GM18505 (cell line): ENCODE measurements around the gene JUNB.

Experiments used
- ATAC-seq: cut with Tn5 transposase; IDR thresholded peaks from one replicate; pipeline ENCODE4 v1.9.1; 2021; ENCODE audit not compliant: unreplicated experiment
- POLR2A ChIP-seq: IDR thresholded peaks from 4 replicates; pipeline ENCODE4 v1.6.1; 2011; ENCODE audit warnings: borderline replicate concordance; ENCODE audit not compliant: insufficient read depth, insufficient read length; ENCODE audit errors: extremely low read depth

The JUNB gene

DNA sequence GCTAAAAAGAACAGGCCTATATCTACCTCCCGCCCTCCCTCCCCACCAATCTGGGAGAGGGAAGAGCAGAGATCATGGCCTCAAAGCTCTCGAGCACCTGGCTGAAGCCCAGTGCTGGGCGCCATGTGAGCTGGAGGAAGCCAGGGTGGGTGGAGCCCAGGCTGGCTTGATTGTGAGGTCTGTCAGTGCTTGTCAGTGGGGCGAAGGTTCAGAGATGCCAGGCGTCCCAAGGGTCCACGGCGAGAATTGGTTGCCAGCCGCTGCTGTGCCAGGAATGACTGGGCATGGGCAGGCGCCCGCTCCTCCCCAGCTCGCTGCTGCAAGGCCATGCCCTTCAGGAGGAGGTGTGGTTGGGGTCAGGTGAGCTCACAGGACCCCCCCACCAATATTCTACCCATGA, 28.2 kb upstream of the JUNB start:
- TF ChIP-seq POLR2A, result no peak
- no peak for ATAC-seq

GRCh38 chr19:12764698-12765097, 26.6 kb upstream of the JUNB start:
- ATAC-seq, result no peak
- no peak for TF ChIP-seq POLR2A

DNA sequence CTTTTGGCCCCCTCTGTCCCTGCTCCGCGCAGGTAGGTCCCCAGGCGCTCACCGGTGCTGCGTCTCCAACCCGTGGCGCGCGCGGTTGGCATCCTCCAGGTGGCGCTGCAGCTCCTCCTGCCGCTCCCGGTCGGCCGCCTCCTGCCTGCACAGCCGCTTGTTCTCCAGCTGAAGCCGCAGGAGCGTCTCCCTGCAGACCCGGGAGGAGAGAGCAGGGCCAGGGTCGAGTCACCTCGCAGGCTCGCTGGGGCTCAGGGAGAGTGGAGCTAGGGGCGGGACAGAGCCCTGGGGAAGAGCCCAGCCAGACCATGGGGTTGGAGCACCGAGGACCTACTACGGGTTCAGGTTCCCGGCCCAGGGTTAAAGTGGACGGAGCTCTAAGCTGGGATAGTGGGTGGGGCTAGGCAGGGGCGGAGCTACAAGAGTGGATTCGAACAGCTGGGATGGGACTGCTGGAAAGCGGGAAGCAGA, 25.2 kb upstream of the JUNB start:
- TF ChIP-seq POLR2A, result no peak
- ATAC-seq, result no peak

DNA sequence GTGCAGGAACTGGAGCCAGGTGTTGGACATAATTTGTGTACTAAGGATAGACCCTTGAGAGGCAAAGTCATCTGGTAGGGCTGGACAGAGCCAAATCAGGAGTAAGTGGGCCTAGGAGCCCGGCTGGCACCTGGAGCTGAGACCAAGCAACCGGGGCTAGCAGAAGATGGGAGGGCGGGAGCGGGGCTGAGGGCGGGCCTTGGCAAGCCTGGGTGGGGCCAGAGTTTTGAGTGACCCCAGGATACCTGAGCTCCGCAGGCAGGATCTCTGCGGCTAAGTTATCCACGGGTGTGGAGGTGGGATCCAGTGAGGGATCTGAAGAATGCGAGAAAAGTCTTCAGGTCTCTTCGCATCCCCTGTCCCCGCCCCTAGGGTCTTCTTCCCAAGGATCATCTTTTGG, 24.1 kb upstream of the JUNB start:
- TF ChIP-seq POLR2A, result no peak
- ATAC-seq, result no peak

DNA sequence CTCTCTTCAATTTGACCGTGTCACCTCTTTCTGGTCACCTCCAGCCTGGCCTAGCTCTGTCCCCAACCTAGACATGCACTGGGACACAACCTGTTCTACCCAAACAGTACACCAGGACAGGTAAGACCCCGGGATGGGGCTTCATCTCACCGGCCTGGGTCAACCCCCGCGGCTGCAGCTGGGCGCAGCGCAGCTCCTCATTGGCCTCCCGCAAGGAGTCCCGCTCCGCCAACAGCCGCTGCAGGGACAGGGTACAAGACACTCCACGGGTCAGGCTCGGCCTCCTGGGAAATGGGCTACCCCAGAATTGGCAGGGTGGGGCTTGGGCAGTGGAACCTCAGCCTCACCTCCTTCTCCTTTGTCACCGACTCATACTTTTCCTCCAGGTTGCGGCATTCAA, 23.6 kb upstream of the JUNB start:
- ATAC-seq, result no peak
- TF ChIP-seq POLR2A, result no peak

DNA sequence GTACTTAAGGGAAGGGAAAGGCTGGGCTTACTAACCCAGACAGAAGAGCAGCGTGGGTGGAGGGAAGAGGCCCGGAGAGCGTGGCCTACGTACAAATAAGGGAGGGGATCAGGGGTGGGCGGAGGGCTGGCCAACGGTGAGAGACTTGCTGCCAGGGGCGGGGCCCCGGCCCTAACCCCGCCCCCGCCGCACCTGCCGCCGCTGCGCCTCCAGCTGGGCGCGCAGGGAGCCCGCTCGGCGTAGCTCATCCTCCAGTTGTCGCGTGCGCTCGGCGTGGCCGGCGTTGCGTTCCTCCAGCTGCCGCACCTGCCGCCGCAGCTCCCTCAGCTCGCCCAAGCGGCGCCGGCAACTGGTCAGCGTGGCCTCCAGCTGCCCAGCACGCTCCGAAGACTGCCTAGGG, 21.6 kb upstream of the JUNB start:
- no peak for ATAC-seq
- TF ChIP-seq POLR2A, result no peak

DNA sequence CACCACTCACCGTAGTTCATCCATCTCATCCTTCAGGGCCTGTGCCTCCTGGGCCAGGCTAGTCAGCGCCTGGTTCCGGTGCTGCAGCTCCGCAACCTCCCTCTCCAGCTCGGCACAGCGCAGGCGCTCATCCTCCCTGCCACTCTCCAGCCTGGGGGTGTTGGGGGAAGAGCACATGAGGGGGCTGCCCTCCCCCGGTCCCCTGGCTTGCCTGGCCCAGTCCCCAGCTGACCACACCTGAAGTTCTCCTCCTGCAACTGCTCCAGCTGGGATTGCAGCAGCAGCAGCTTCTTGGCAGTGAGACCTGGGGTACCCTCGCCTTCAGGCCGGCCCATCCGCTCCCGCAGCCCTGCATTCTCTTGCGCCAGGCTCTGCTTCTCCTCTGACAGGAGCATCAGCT, 20.4 kb upstream of the JUNB start:
- TF ChIP-seq POLR2A, result no peak

GRCh38 chr19:12772323-12772722, 19.0 kb upstream of the JUNB start:
- ATAC-seq, result no peak
- no peak for TF ChIP-seq POLR2A

More for the DNA sequence above, 20.4 kb upstream of the JUNB start:
- no peak for ATAC-seq

DNA sequence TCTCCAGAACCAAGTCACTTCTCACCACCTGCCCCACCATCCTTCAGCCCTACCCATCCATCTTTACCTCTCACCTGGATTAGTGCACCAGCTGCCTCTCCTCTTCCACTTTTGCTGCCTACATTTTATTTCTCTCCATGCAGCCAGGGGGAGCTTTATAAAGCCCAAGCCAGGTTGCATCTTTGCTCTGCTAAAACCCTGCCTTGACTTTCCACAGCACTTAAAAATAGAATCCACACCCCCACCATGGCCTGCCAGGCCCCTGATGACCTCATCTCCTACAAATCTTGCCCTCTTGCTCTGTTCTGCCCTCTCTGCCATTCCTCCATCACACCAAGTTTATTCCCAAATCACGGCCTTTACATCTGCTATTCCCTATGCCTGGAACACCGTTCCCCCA, 17.7 kb upstream of the JUNB start:
- TF ChIP-seq POLR2A, result no peak

DNA sequence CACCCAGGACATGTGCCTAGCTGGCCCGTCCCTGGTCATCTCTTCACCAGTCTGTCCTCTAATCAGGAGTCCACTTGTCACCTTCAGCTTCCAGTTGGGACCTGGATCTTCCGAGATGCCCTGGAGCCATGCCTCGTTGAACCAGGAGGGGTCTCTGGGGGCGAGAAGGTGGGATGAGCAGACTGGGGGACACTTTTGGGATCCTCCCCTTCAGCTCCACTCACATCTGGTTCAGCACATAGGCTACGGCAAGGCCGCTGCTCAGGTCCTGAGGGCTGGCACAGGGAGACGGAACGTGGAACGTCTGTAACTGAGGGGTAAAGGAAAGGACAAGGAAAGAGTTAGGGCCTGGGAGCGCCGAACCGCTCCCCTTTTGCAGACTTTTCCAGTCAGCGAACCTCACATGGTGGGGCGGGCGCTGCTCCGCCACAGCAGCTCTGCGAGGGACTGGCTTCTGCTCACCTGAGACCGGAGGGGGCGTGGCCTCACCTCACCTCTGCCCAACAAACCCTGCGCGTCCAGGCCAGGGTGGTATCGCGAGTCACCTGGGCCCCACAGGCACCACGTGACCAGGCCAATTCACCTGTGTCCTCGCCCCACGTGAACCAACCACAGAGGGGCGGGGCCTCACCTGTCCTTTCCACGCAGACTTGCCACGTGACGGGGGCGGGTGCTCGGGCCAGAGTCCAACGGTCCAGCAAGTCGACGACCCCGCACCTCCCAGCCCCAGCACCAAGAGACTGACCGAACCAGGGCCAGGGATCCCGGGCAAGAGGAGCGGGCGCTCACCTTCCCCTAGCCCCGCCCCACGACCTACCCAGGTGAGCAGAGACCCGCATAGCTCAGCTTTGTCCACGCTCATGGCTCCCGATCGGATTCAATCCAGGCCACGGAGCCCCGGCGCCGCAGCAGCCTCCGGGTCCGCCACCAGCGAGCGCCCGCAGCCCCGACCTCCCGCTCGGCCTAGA, 16.4 kb upstream of the JUNB start, which contains the start of gene HOOK2:
Gene HOOK2 (minus strand): TSS at position 965 of the 968 bp plus-strand sequence. CDS start 103 bp downstream, at position 862.
- peak; percentile 2 for ATAC-seq
- no peak for TF ChIP-seq POLR2A

More for the DNA sequence above, 17.7 kb upstream of the JUNB start:
- ATAC-seq, result no peak

GRCh38 chr19:12777217-12778016, 13.9 kb upstream of the JUNB start:
- ATAC-seq, result peak; percentile 36
- no peak for TF ChIP-seq POLR2A

DNA sequence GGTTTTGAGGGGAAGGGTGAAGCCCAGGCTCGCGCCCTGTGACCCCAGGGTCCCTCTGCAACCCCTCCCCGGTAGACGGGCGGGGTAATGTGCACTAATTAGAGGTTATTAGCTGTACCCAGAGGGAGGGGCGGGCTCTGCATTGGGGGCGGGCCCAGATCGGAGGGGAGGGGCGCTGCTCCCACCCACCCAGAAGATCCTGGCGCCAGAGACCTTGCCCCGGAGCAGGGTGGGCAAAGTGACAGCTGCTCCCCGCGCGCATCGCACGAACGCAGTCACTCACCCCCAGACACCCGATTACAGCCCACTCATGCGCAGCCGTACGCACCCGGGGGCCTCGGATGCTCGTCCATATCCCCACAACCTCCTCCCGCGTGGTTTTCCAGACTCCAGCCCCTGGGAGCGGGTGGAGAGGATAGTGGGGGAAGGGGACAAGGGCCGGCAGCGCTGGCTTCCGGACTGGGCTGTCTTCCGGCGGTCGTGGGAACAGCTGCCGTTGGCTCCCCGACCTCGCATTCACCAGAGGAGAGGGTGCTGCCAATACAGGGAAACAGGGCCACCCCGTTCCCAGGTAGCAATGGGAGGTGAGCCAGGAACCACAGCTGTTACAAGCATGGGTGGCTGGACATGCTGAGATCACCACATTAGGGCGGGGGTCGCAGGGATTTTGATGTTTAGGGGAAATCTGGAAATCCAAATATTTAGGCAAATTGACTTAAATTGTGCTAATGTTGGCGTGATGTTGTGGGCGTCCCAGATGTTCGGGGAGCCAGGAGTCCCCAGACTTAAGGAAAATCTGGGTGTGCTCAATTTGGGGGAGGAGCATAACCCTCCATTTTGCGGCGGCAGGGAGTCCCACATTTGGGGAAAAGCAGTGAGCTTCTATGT, 13.0 kb upstream of the JUNB start:
- no peak for ATAC-seq
- peak; percentile 73 for TF ChIP-seq POLR2A

GRCh38 chr19:12778905-12779161, 12.5 kb upstream of the JUNB start:
- no peak for ATAC-seq
- TF ChIP-seq POLR2A, result no peak
